DND-41 (cell line): ENCODE measurements around the gene TCF7L2.

Experiments used
- CTCF ChIP-seq: IDR thresholded peaks from 2 replicates; pipeline ENCODE4 v1.5.1; 2012; ENCODE audit warnings: borderline replicate concordance, low read length, moderate library complexity, mild to moderate bottlenecking; ENCODE audit not compliant: poor library complexity, severe bottlenecking; ENCODE audit errors: extremely low read depth
- EZH2 ChIP-seq: IDR thresholded peaks from 3 replicates; pipeline ENCODE4 v1.6.1; 2012; ENCODE audit warnings: borderline replicate concordance, low read depth, mild to moderate bottlenecking, moderate library complexity, low read length, inconsistent platforms; ENCODE audit not compliant: severe bottlenecking

DNA sequence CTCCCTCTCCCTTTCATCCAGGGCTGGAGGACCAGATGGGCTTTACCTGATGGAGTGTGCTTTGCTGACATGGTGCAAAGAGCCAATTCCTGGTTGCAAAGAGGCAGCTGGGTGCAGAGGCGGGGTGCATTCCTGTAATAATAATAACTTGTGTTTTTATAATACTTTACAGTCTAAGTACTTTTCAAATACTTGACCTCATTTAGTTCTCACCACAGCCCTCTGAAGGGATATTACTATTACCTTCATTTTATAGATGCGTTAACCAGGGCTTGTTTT is 70.4 kb downstream of the TCF7L2 start:
- TF ChIP-seq CTCF = no peak
- no peak for TF ChIP-seq EZH2
